ENCODE measurements around the gene MYL5.

Gene MYL5

DNA sequence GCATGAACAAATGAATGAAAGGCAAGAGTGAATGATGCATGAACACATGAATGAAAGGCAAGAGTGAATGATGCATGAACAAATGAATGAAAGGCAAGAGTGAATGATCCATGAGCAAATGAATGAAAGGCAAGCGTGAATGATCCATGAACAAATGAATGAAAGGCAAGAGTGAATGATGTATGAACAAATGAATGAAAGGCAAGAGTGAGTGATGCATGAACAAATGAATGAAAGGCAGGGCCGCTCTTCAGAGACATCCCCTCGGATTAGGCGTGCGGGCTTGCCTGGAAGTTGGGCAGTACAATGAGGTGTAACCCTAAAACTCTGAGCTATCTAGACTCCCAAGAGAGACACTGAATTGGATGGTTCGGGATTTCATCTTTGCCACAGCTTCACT lies 35.0 kb downstream of the MYL5 start:
- Histone ChIP-seq H3K9me3 (ENCODE audit: control insufficient read depth, insufficient read depth, low read depth, low read length) (no peaks in the 10 kb centered on the region), H3K4me1 (ENCODE audit: control insufficient read depth, insufficient read depth, low read length) (no peaks in the 10 kb centered on the region), H3K27ac (ENCODE audit: extremely low read depth, low read depth, low read length) (no peak overlapping the region), H3K4me3 (ENCODE audit: low read depth, low read length) (no peak overlapping the region), H3K36me3 (ENCODE audit: control insufficient read depth in 2 of 2, insufficient read depth in 1 of 2, low read length in 2 of 2) (peaks cover 0 to 38% of the 10 kb centered on the region in 2 experiments; a peak in 1 of 3 replicates)
- ChIA-PET POLR2A (no interaction called here), CTCF (interaction anchor here (1.5 kb wide), 1 partner anchor 25 kb away, joined by 4 read pairs; no protein-coding TSS in a partner anchor)
- TF ChIP-seq ZBTB17 (tag by site-specific recombination; IDR thresholded peaks at IDR 0.05) (0 out of 2 replicates have a peak, but pooled peaks have one; percentile 14), SCRT1 (tag by site-specific recombination; IDR thresholded peaks at IDR 0.05; ENCODE audit: borderline replicate concordance) (no peak), ZNF24 (tag by site-specific recombination; IDR thresholded peaks at IDR 0.05) (peak; percentile 41; the same call in 1 of the 2 replicates), HOXA7 (CRISPR knock-in tag; IDR thresholded peaks at IDR 0.05; ENCODE audit: borderline replicate concordance) (no peak)

GRCh38 chr4:710116-710515 lies 35.8 kb downstream of the MYL5 start:
- ChIA-PET CTCF (interaction anchor here (1.5 kb wide), 1 partner anchor 26 kb away, joined by 4 read pairs; no protein-coding TSS in a partner anchor), POLR2A (no interaction called here)
- H3K4me1 ChIP-seq (ENCODE audit: control insufficient read depth, insufficient read depth, low read length) = no peaks in the 10 kb centered on the region
- H3K4me3 ChIP-seq (ENCODE audit: low read depth, low read length) = no peak overlapping the region
- H3K36me3 ChIP-seq (ENCODE audit: control insufficient read depth in 2 of 2, insufficient read depth in 1 of 2, low read length in 2 of 2) = peaks cover 0 to 40% of the 10 kb centered on the region in 2 experiments; a peak in 1 of 3 replicates
- no peak overlapping the region for H3K27ac ChIP-seq (ENCODE audit: extremely low read depth, low read depth, low read length)
- no peaks in the 10 kb centered on the region for H3K9me3 ChIP-seq (ENCODE audit: control insufficient read depth, insufficient read depth, low read depth, low read length)
- no peak for TF ChIP-seq ZNF629 (tag by site-specific recombination; IDR thresholded peaks at IDR 0.05)

- no peaks in the 10 kb centered on the region for H3K4me1 ChIP-seq (ENCODE audit: control insufficient read depth, insufficient read depth, low read length)
- no peak overlapping the region for H3K27ac ChIP-seq (ENCODE audit: extremely low read depth, low read depth, low read length)
- H3K4me3 ChIP-seq (ENCODE audit: low read depth, low read length) = no peak overlapping the region
- POLR2A ChIA-PET = no interaction called here
- CTCF ChIA-PET = interaction anchor here (1.5 kb wide), 1 partner anchor 27 kb away, joined by 4 read pairs; no protein-coding TSS in a partner anchor
- no peak for TF ChIP-seq ZNF37A (tag by site-specific recombination; IDR thresholded peaks at IDR 0.05)
- no peak for TF ChIP-seq ZNF501 (tag by site-specific recombination; IDR thresholded peaks at IDR 0.05)
- no peak for TF ChIP-seq ZNF202 (tag by site-specific recombination; IDR thresholded peaks at IDR 0.05; ENCODE audit: borderline replicate concordance)
- TF ChIP-seq ZNF624 (tag by site-specific recombination; IDR thresholded peaks at IDR 0.05) = no peak
- TF ChIP-seq ZNF843 (tag by site-specific recombination; IDR thresholded peaks at IDR 0.05) = no peak
- TF ChIP-seq KLF9 (tag by site-specific recombination; IDR thresholded peaks at IDR 0.05; ENCODE audit: low read depth) = no peak
- TF ChIP-seq ZFP3 (tag by site-specific recombination; IDR thresholded peaks at IDR 0.05; ENCODE audit: low read depth) = no peak
- no peak for TF ChIP-seq ZNF19 (tag by site-specific recombination; IDR thresholded peaks at IDR 0.05; ENCODE audit: low read depth)
- no peak for TF ChIP-seq REPIN1 (tag by site-specific recombination; IDR thresholded peaks at IDR 0.05; ENCODE audit: low read depth)
- H3K9me3 ChIP-seq (ENCODE audit: control insufficient read depth, insufficient read depth, low read depth, low read length) = no peaks in the 10 kb centered on the region
- peaks cover 0 to 40% of the 10 kb centered on the region in 2 experiments; a peak in 1 of 3 replicates for H3K36me3 ChIP-seq (ENCODE audit: control insufficient read depth in 2 of 2, insufficient read depth in 1 of 2, low read length in 2 of 2)
Observed at GRCh38 chr4:710916-711315, 36.6 kb downstream of the MYL5 start.

DNA sequence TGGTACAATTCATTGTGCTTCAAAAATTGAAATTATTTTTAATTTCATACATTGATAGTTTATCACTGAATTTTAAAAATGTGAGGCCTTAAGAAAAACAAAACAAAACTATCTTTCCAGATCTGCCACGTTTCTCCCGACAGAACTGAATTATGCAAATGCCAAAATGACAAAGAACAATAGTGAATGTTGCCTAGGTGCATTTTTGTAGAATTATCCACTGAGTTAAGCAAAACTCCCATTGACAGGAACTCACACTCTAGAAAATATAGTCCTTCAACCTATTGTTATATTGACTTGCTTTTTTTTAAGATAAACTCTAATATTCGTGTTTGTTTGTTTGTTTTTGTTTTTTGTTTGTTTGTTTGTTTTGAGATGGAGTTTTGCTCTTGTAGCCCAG lies 37.8 kb downstream of the MYL5 start:
- ChIA-PET POLR2A (no interaction called here), CTCF (no interaction called here)
- peaks cover 0 to 40% of the 10 kb centered on the region in 2 experiments; a peak in 1 of 3 replicates for H3K36me3 ChIP-seq (ENCODE audit: control insufficient read depth in 2 of 2, insufficient read depth in 1 of 2, low read length in 2 of 2)
- TF ChIP-seq ZNF423 (tag by site-specific recombination; IDR thresholded peaks at IDR 0.05) = no peak
- no peak for TF ChIP-seq TSHZ1 (tag by site-specific recombination; IDR thresholded peaks at IDR 0.05; ENCODE audit: borderline replicate concordance)
- no peak for TF ChIP-seq ZNF266 (tag by site-specific recombination; IDR thresholded peaks at IDR 0.05; ENCODE audit: low read depth)
- TF ChIP-seq, protein P1, sequence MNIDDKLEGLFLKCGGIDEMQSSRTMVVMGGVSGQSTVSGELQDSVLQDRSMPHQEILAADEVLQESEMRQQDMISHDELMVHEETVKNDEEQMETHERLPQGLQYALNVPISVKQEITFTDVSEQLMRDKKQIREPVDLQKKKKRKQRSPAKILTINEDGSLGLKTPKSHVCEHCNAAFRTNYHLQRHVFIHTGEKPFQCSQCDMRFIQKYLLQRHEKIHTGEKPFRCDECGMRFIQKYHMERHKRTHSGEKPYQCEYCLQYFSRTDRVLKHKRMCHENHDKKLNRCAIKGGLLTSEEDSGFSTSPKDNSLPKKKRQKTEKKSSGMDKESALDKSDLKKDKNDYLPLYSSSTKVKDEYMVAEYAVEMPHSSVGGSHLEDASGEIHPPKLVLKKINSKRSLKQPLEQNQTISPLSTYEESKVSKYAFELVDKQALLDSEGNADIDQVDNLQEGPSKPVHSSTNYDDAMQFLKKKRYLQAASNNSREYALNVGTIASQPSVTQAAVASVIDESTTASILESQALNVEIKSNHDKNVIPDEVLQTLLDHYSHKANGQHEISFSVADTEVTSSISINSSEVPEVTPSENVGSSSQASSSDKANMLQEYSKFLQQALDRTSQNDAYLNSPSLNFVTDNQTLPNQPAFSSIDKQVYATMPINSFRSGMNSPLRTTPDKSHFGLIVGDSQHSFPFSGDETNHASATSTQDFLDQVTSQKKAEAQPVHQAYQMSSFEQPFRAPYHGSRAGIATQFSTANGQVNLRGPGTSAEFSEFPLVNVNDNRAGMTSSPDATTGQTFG (tag by site-specific recombination; IDR thresholded peaks at IDR 0.05; ENCODE audit: borderline replicate concordance) = no peak
- no peak for TF ChIP-seq ZNF366 (tag by site-specific recombination; conservative IDR thresholded peaks at IDR 0.05)
- TF ChIP-seq ZNF138 (tag by site-specific recombination; IDR thresholded peaks at IDR 0.05; ENCODE audit: borderline replicate concordance) = no peak

More for the DNA sequence above, 37.8 kb downstream of the MYL5 start:
- no peaks in the 10 kb centered on the region for H3K4me1 ChIP-seq (ENCODE audit: control insufficient read depth, insufficient read depth, low read length)
- no peaks in the 10 kb centered on the region for H3K9me3 ChIP-seq (ENCODE audit: control insufficient read depth, insufficient read depth, low read depth, low read length)
- H3K4me3 ChIP-seq (ENCODE audit: low read depth, low read length) = no peak overlapping the region
- H3K27ac ChIP-seq (ENCODE audit: extremely low read depth, low read depth, low read length) = no peak overlapping the region

Data from HEK293 (cell line).